CD4-positive, alpha-beta T cell treated with Interferon alpha-2 for 1 hour (primary cell): ENCODE data around the gene CERKL.
"Not testable (repeated sequence)": the region's sequence is repeated elsewhere in the genome, so short reads cannot be mapped to it uniquely, and the experiment has no call there.

ENCODE experiments used
- DNase-seq, 2 donors: peaks; one replicate each; pipeline ENCODE4 v3.0.0-alpha.2; 2020 to 2022

The CERKL gene

GRCh38 chr2:181656450-181657291 is at the start of gene CERKL:
Gene CERKL (minus strand): TSS chr2:181657105. CDS start chr2:181657006, 99 bp downstream.
- DNase-seq, result peak in 1 of 2 donors; percentile 5

- not testable (repeated sequence) for DNase-seq
Measured at GRCh38 chr2:181702519-181702918, 45.6 kb upstream of the CERKL start.

- DNase-seq, result no peak
Measured at GRCh38 chr2:181698223-181698622, 41.3 kb upstream of the CERKL start.

GRCh38 chr2:181697571-181697970 is 40.7 kb upstream of the CERKL start:
- DNase-seq, result no peak

- DNase-seq, result no peak
Measured at GRCh38 chr2:181697126-181697525, 40.2 kb upstream of the CERKL start.

GRCh38 chr2:181694271-181694670 is 37.4 kb upstream of the CERKL start:
- DNase-seq, result no peak

- DNase-seq, result no peak
Measured at GRCh38 chr2:181690860-181691259, 34.0 kb upstream of the CERKL start.

GRCh38 chr2:181686576-181687185 is 29.8 kb upstream of the CERKL start:
- no peak for DNase-seq

GRCh38 chr2:181685150-181685688 is 28.3 kb upstream of the CERKL start:
- DNase-seq, result no peak

- no peak for DNase-seq
Measured at GRCh38 chr2:181684454-181685149, 27.7 kb upstream of the CERKL start.

GRCh38 chr2:181683518-181684453 is 26.9 kb upstream of the CERKL start:
- DNase-seq, result no peak

GRCh38 chr2:181682795-181683517 is 26.1 kb upstream of the CERKL start:
- DNase-seq, result no peak

GRCh38 chr2:181682026-181682789 is 25.3 kb upstream of the CERKL start:
- no peak for DNase-seq

GRCh38 chr2:181680937-181681811 is 24.3 kb upstream of the CERKL start:
- no peak for DNase-seq

GRCh38 chr2:181680055-181680936 is 23.4 kb upstream of the CERKL start, which contains the start of gene NEUROD1:
Gene NEUROD1 (minus strand): TSS chr2:181680517. CDS start chr2:181678860, 1,657 bp downstream.
- DNase-seq, result no peak

- DNase-seq, result no peak
Measured at GRCh38 chr2:181679544-181679979, 22.7 kb upstream of the CERKL start.

- no peak for DNase-seq
Measured at GRCh38 chr2:181678861-181679543, 22.1 kb upstream of the CERKL start.
